Heart left ventricle (tissue), 16 donors: ENCODE measurements around the gene IGFBPL1. TPM values are rescaled to one million over a fixed set of nuclear protein-coding genes. Genes with fewer than 3 reads are reported as not detected.

ENCODE experiments used
- ATAC-seq, 4 donors: fragments of 200-7000 bp; cut with Tn5 transposase; one replicate each; pipeline ENCODE4 v1.9.1; 2020 to 2022; ENCODE audit warnings: moderate library complexity in 4 of 4, mild to moderate bottlenecking in 3 of 4, moderate number of reproducible peaks in 1 of 4
- DNase-seq, 5 donors: peaks; one replicate each; pipeline ENCODE4 v3.0.0-alpha.2; 2020
- H3K27ac ChIP-seq, 12 donors: fragments of 200-600 bp; sonication (generic) in 4 of 12; one replicate each; pipeline versions ENCODE4 v1.5.0 to v1.8.0; 2016 to 2022; ENCODE audit warnings: mild to moderate bottlenecking in 2 of 12
- H3K27me3 ChIP-seq, 9 donors: fragments of 200-600 bp; sonication (generic) in 2 of 9; one replicate each; pipeline versions ENCODE4 v1.5.1 to v1.8.0; 2016 to 2022; ENCODE audit warnings: mild to moderate bottlenecking in 3 of 9
- H3K36me3 ChIP-seq, 9 donors: fragments of 200-600 bp; sonication (generic) in 2 of 9; one replicate each; pipeline versions ENCODE4 v1.5.0 to v1.8.0; 2018 to 2022; ENCODE audit warnings: mild to moderate bottlenecking in 2 of 9
- H3K4me1 ChIP-seq, 12 donors: fragments of 200-600 bp; sonication (generic) in 4 of 12; one replicate each; pipeline versions ENCODE4 v1.5.0 to v1.8.0; 2016 to 2022; ENCODE audit warnings: mild to moderate bottlenecking in 3 of 12
- H3K4me3 ChIP-seq, 12 donors: fragments of 200-600 bp; sonication (generic) in 4 of 12; one replicate each; pipeline versions ENCODE4 v1.5.0 to v1.8.0; 2017 to 2022; ENCODE audit warnings: mild to moderate bottlenecking in 9 of 12, moderate library complexity in 4 of 12
- H3K9me3 ChIP-seq, 12 donors: fragments of 200-600 bp; sonication (generic) in 4 of 12; one replicate each; pipeline versions ENCODE4 v1.5.0 to v1.8.0; 2016 to 2022; ENCODE audit warnings: mild to moderate bottlenecking in 1 of 12
- POLR2A ChIP-seq, 2 donors: fragments of 450-650 bp; IDR thresholded peaks; one replicate each; pipeline ENCODE4 v1.6.1; 2017; ENCODE audit warnings: antibody characterized with exemption in 2 of 2, mild to moderate bottlenecking in 2 of 2, moderate library complexity in 2 of 2
- WGBS, 4 donors: extraction: QIAGEN DNeasy Blood & Tissue Kit in 2 of 4; methylation state at CpG; one replicate each; pipeline versions ENCODE4 v1.1.5 to v1.1.7; 2013 to 2018; 5-methylcytosine and 5-hydroxymethylcytosine counted together
- intact Hi-C, 10 donors: fragments of 100-400 bp; cut with DNase I; formaldehyde crosslinking; loops; one replicate each; pipeline versions ENCODE4 v1.11.1 to v1.14.2; 2022
- polyA plus RNA-seq, 2 donors: library from polyadenylated mRNA; stranded (reverse); fragments of 200-250 nt; gene quantifications; one replicate each; pipeline ENCODE4 v1.2.3, GENCODE V29; 2013
- total RNA-seq, 9 donors: library from RNA; depleted of rRNA in 2 of 9; stranded (reverse); fragments of >200 nt in 2 of 9; fragmentation: NEBNext Ultra II Directional in 3 of 9; extraction: Animal tissue kit (Norgen Biotek cat#: 25700) in 3 of 9; gene quantifications; one replicate each; pipeline versions ENCODE4 v1.1.0 to v1.2.4, GENCODE V29; 2016 to 2023
- TF ChIP-seq, protein P1 (sequence below), 12 donors: fragments of 200-600 bp; sonication (generic) in 4 of 12; IDR thresholded peaks; one replicate each; pipeline versions ENCODE4 v1.5.0 to v1.8.0; 2018 to 2022; ENCODE audit warnings: antibody characterized with exemption in 12 of 12, mild to moderate bottlenecking in 5 of 12
- donor health status: ischemic (EF 13 %, LVEDD 7.1; RV severe dilation, severe dysfunction).
- donor health status: healthy with polysubstance abuse.
- donor health status: DM: no; HTN: yes; CAD: no.
- donor health status: DM: no; HTN: no; CAD: no.
- donor health status: ischemic (EF 25% LVEDD 6.9; RV normal size, moderate dysfunction).
- donor health status: ischemic (EF 25% LVEDD 5.7; RV mildly dilated, moderate dysfunction).
- donor health status: healthy.
- donor health status: DM: yes; HTN: yes; CAD: no.
- donor health status: ischemic (EF 35%, LVEDD 5.7; RV mildly dilated, moderate dysfunction).
- donor health status: nonischemic (EF 11% LVEDD 7.7; RV severe dilation, severe dysfunction).
- donor health status: DM: yes; HTN: yes; CAD: no.
- donor health status: PGD.
- donor health status: ischemic (EF 29% LVEDD 5.4; RV normal size, mild dysfunction).
- donor health status: nonischemic (EF 23%, LVEDD 6.1; RV moderate dilation, normal function).

Gene IGFBPL1
- total and polyA plus RNA-seq, 11 donors = 0.19 to 0.26 TPM; not detected in 9

DNA sequence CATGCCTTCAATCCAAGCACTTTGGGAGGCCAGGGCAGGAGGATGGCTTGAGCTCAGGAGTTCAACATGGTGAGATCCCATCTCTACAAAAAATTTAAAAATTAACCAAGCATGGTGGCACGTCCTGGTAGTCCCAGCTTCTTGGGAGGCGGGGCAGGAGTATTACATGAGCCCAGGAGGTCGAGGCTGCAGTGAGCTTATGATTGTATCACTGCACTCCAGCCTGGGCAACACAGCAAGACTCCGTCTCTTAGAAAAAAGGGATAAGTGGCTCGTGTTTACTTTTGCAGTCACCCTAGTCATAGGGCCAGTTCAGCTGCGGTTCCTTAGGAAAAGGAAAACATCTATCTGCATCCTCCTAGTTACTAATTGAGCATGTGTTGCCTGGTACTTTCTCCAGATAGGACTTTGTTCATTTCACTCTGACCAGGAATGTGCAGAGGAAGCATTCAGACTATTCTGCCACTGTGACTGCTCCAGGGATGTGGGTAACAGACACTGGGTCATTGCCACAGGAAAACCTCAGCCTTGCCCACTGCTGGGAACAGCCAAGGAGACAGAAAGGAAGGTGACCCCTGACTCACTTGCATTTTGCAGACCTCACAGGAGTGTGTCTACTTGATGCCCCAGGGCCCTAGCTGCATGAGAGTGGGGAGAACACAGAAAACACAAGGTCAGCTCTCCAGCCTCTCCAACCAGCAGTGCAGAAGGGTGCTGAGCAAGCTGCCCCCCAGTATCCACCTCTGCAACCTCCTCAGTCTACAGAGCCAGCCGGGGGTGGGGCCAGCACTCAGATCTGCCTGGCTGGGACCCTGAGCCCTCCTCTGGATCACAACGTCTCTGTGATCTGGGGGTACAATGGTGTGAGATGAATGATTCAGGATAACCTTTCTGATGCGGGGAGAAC is 65.6 kb downstream of the IGFBPL1 start:
- intact Hi-C loops = loop anchor here in 2 of 10 donors (5.0 kb wide), 2 partner anchors 266 to 611 kb away; no protein-coding TSS in a partner anchor

DNA sequence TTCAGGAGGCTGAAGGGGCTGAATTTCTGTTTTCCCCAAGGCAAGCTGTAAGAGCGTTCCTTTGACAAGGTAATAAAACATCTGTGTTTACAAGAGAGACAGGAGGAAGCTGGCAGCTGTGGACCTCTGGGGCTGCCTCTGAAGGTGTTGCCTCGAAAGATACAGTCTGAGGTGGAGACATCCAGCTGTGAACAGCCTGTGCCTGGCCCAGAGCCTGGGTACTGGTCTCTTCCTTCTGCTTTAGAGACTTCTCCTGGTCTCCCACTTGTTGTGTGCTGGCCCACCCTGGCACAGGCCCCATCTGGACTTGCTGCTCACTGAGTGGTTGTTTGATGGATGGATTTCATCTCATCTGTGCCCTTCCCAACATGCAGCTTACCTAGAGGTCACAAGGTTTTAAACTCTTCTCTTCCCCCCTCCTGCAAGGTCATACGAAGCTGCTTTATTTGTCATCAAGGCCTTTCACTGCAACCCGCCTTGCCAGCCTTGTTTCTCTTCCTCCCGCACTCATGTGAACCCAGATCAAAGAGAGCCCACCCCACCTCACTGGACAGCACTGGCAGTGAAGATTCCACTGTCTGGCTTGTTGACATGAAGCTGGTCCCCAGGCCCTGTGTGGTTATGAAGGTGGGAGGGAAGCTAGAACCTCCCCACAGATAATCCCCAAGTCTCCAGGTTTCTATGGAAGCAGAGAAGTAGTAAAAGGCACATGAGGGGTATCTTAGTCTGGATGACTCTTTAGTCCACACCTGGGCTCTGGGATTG is 66.7 kb downstream of the IGFBPL1 start:
- no peak for DNase-seq
- Histone ChIP-seq H3K4me1 (peaks cover 0 to 4% (median 0%) of the 10 kb centered on the region in 12 donors), H3K27me3 (no peaks in the 10 kb centered on the region), H3K27ac (no peak overlapping the region), H3K36me3 (no peaks in the 10 kb centered on the region), H3K9me3 (no peaks in the 10 kb centered on the region), H3K4me3 (no peak overlapping the region)
- intact Hi-C loops = loop anchor here in 2 of 10 donors (5.0 kb wide), 2 partner anchors 265 to 610 kb away; no protein-coding TSS in a partner anchor
- TF ChIP-seq POLR2A (IDR thresholded peaks at IDR 0.05) = no peak
- TF ChIP-seq, protein P1, sequence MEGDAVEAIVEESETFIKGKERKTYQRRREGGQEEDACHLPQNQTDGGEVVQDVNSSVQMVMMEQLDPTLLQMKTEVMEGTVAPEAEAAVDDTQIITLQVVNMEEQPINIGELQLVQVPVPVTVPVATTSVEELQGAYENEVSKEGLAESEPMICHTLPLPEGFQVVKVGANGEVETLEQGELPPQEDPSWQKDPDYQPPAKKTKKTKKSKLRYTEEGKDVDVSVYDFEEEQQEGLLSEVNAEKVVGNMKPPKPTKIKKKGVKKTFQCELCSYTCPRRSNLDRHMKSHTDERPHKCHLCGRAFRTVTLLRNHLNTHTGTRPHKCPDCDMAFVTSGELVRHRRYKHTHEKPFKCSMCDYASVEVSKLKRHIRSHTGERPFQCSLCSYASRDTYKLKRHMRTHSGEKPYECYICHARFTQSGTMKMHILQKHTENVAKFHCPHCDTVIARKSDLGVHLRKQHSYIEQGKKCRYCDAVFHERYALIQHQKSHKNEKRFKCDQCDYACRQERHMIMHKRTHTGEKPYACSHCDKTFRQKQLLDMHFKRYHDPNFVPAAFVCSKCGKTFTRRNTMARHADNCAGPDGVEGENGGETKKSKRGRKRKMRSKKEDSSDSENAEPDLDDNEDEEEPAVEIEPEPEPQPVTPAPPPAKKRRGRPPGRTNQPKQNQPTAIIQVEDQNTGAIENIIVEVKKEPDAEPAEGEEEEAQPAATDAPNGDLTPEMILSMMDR (IDR thresholded peaks at IDR 0.05) = no peak
- no peak for ATAC-seq
- 82 to 88% (median 86%) methylated on average over 5 of the region's 5 CpGs for WGBS, 4 donors

More for the DNA sequence above, 65.6 kb downstream of the IGFBPL1 start:
- Histone ChIP-seq H3K36me3 (no peaks in the 10 kb centered on the region), H3K27me3 (no peaks in the 10 kb centered on the region), H3K4me3 (no peak overlapping the region), H3K9me3 (no peaks in the 10 kb centered on the region), H3K4me1 (peaks cover 0 to 9% (median 0%) of the 10 kb centered on the region in 12 donors), H3K27ac (no peak overlapping the region)
- WGBS, 4 donors = 78 to 81% (median 80%) methylated on average over 9 of the region's 9 CpGs
- TF ChIP-seq POLR2A (IDR thresholded peaks at IDR 0.05) = no peak
- ATAC-seq = no peak
- DNase-seq = no peak

DNA sequence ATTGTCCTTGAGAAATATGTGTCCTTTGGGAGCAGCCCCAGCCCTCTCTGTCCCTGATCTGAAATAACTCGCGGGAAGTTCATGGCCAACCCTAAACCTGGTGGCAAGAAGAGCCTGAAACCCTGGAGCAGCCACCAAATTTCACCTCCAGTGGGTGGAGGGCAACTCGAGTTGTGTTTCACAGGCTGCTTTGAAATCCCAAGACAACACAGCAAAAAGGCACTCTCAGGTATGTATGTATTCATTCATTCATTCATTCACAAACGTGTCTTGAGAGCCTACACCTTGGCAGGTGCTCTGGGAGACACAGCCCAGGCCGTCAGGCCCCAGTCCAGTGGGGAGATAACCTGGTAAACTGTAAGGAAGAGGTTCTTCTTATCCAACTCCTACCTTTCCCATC is 67.4 kb downstream of the IGFBPL1 start:
- TF ChIP-seq, protein P1 (IDR thresholded peaks at IDR 0.05) = no peak
- TF ChIP-seq POLR2A (IDR thresholded peaks at IDR 0.05) = no peak
- intact Hi-C loops = loop anchor here in 2 of 10 donors (5.0 kb wide), 2 partner anchors 265 to 610 kb away; no protein-coding TSS in a partner anchor
- no peak for DNase-seq

More for the DNA sequence above, 67.4 kb downstream of the IGFBPL1 start:
- H3K27me3 ChIP-seq = no peaks in the 10 kb centered on the region
- H3K4me3 ChIP-seq = no peak overlapping the region
- 73 to 82% (median 81%) methylated on average over 5 of the region's 5 CpGs for WGBS, 4 donors
- H3K27ac ChIP-seq = no peak overlapping the region
- H3K36me3 ChIP-seq = no peaks in the 10 kb centered on the region
- H3K4me1 ChIP-seq = peaks cover 0 to 2% (median 0%) of the 10 kb centered on the region in 12 donors
- H3K9me3 ChIP-seq = no peaks in the 10 kb centered on the region
- ATAC-seq = no peak

Other genes with a start within 250 kb of the IGFBPL1 start
- 10 to 100 TPM; 15.3 to 55.6 (median 20.7) TPM for gene ALDH1B1, start 31.8 kb downstream of the IGFBPL1 start, total RNA-seq
- gene ALDH1B1, start 31.8 kb downstream of the IGFBPL1 start, polyA plus RNA-seq = 10 to 100 TPM in 1 of 2 donors, 1 to 10 TPM in 1; 7.5 to 26.1 TPM
- 1 to 10 TPM in 6 of 9 donors, under 1 TPM in 3; 0.20 to 6.8 (median 3.1) TPM for gene ANKRD18A, start 196.1 kb upstream of the IGFBPL1 start, total RNA-seq
- gene ANKRD18A, start 196.1 kb upstream of the IGFBPL1 start, polyA plus RNA-seq = 1 to 10 TPM; 1.3 to 2.2 TPM